T-helper 2 cell (primary cell): ENCODE measurements around the gene MAN1C1.

ENCODE experiments used
- DNase-seq, 5 experiments: peaks; one replicate each; pipeline versions ENCODE4 v3.0.0 to v3.0.0-alpha.2; 2012 to 2022

The MAN1C1 gene

GRCh38 chr1:25821112-25821476 is 204.5 kb downstream of the MAN1C1 start:
- DNase-seq: no peak

DNA sequence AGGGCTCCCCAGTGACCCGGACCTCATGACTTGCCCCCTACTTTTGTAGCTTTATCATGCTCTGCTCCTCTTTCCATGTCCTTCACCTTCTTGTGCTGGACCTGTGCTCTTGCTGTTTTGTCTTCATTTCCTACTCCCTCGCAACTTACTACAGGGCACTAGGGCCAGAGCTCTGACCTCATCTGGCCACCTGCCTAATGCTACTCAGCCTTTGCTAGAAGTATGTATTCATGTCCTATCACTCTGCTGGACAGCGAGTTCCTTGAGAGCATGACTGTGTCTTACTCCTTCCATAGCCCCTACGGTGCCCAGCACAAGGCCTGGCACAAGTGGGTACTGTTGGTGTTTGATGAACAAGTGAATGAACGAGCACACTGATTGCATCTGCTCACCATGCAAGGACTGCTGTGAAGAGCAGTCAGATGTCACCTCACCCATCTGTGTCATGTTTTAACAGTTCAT is 205.1 kb downstream of the MAN1C1 start:
- DNase-seq: no peak

- no peak for DNase-seq
These were observed 209.0 kb downstream of the MAN1C1 start for GRCh38 chr1:25825605-25826004.

GRCh38 chr1:25826571-25826970 is 210.0 kb downstream of the MAN1C1 start:
- no peak for DNase-seq

- DNase-seq: no peak
These were observed 211.9 kb downstream of the MAN1C1 start for GRCh38 chr1:25828491-25828890.

- no peak for DNase-seq
These were observed 212.5 kb downstream of the MAN1C1 start for GRCh38 chr1:25829046-25829445.

DNA sequence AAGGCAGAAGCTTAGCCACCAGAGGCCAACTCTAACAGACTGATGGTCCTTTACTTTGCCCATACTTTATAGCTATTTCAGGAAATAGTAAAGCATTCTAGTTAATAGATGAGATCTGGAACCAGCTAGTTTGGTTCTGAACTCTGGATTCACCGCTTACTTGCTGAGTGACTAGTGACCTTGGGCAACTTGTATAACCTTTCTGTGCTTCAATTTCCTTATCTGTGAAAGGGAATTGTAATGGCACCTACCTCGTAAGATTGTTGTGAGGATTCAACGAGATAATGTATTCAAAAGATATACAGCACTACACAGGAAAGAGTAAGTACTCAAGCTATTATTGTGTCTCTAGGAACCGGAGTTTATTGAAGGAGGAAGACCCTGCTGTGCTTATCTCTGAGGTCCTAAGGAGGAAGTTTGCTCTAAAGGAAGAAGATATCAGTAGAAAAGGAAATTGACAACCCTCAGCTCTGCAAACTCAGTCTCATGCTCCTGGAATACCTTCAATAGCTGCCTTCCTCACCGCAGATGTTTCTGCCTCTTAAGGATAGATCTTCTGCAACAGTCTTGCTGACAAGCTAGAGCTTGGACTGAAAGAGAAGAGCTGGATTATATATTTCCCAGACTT is 215.1 kb downstream of the MAN1C1 start:
- no peak for DNase-seq

GRCh38 chr1:25832336-25833037 is 215.9 kb downstream of the MAN1C1 start:
- no peak for DNase-seq

- DNase-seq: no peak
These were observed 216.6 kb downstream of the MAN1C1 start for GRCh38 chr1:25833158-25833557.
